K562 (cell line): ENCODE results near the gene C5AR2. TPM values are rescaled to one million over a fixed set of nuclear protein-coding genes. Genes with fewer than 3 reads are reported as not detected.

Source experiments
- ERF ChIP-seq: fragments of 450-650 bp; formaldehyde crosslinking; IDR thresholded peaks from 2 replicates; pipeline ENCODE4 v1.4.0; 2020; ENCODE audit warnings: mild to moderate bottlenecking, mixed read lengths
- HSF4 ChIP-seq: fragments of 250-450 bp; sonication (Bioruptor Pico); IDR thresholded peaks from 2 replicates; pipeline ENCODE4 v2.1.2; 2022; ENCODE audit warnings: mild to moderate bottlenecking, moderate library complexity, borderline replicate concordance
- MAFK ChIP-seq: IDR thresholded peaks from 2 replicates; pipeline ENCODE4 v1.6.1; 2011; ENCODE audit warnings: low read length, improper control_type of control experiment
- MEIS2 ChIP-seq: fragments of 450-650 bp; IDR thresholded peaks from 2 replicates; pipeline ENCODE4 v1.6.1; 2014; ENCODE audit warnings: mild to moderate bottlenecking; ENCODE audit not compliant: partially characterized antibody
- NCOA2 ChIP-seq, 2 experiments: fragments of 450-650 bp; IDR thresholded peaks; 2 replicates each; pipeline ENCODE4 v1.6.1; 2018; ENCODE audit warnings: mild to moderate bottlenecking in 2 of 2, moderate library complexity in 1 of 2; ENCODE audit not compliant: partially characterized antibody in 2 of 2
- SP1 ChIP-seq: sonication (generic); formaldehyde crosslinking; IDR thresholded peaks from 2 replicates; pipeline ENCODE4 v1.8.1; 2022; ENCODE audit warnings: mild to moderate bottlenecking, missing genetic modification reagents
- polyA plus RNA-seq, 8 experiments: library from polyadenylated mRNA; depleted of rRNA in 4 of 8; stranded (reverse) in 5 of 8; unstranded in 3 of 8; fragments of >200 nt; fragmentation: Nextera tagmentation in 2 of 8; fragmentation: Illumina TruSeq in 1 of 8; extraction: Ambion mirVana in 2 of 8; extraction: Trizol in 1 of 8; gene quantifications; 2 replicates each; pipeline versions ENCODE4 v1.2.1 to v1.2.3, GENCODE V29; 2011 to 2014; ENCODE audit warnings: inconsistent platforms in 1 of 8, missing spikeins in 1 of 8
- total RNA-seq, 7 experiments: library from RNA; depleted of rRNA in 6 of 7; stranded (reverse); fragments of >200 nt in 6 of 7; fragmentation: Illumina TruSeq in 2 of 7; extraction: Trizol in 2 of 7; gene quantifications; 2 replicates each; pipeline versions ENCODE4 v1.2.1 to v1.2.3, GENCODE V29; 2011 to 2021; ENCODE audit warnings: low replicate concordance in 1 of 7
- TF ChIP-seq, protein P1 (sequence below), 2 experiments: fragments of 450-650 bp; conservative IDR thresholded peaks; 2 replicates each; pipeline ENCODE4 v1.6.1; 2017; ENCODE audit warnings: mild to moderate bottlenecking in 2 of 2, moderate library complexity in 2 of 2
- TF ChIP-seq, protein P2 (sequence below): fragments of 450-650 bp; IDR thresholded peaks from 2 replicates; pipeline ENCODE4 v1.6.1; 2016; ENCODE audit warnings: antibody characterized with exemption
- TF ChIP-seq, protein P3 (sequence below): fragments of 450-650 bp; formaldehyde crosslinking; IDR thresholded peaks from 2 replicates; pipeline ENCODE4 v1.4.0; 2020; ENCODE audit warnings: mild to moderate bottlenecking, moderate library complexity
- TF ChIP-seq, protein P4 (sequence below): fragments of 450-650 bp; IDR thresholded peaks from 2 replicates; pipeline ENCODE4 v1.6.1; 2018; ENCODE audit not compliant: partially characterized antibody
- TF ChIP-seq, protein P5 (sequence below): fragments of 450-650 bp; IDR thresholded peaks from 2 replicates; pipeline ENCODE4 v1.6.1; 2017; ENCODE audit warnings: mild to moderate bottlenecking, moderate library complexity
- TF ChIP-seq, protein P6 (sequence below): fragments of 250-450 bp; sonication (Bioruptor Pico); IDR thresholded peaks from 2 replicates; pipeline ENCODE4 v1.8.0; 2021; ENCODE audit warnings: borderline replicate concordance, mild to moderate bottlenecking, moderate library complexity; ENCODE audit not compliant: poor library complexity, severe bottlenecking
- TF ChIP-seq, protein P7 (sequence below): IDR thresholded peaks from 2 replicates; pipeline ENCODE4 v1.6.1; 2012; ENCODE audit warnings: low read depth, low read length, improper control_type of control experiment, borderline replicate concordance

C5AR2 gene
- total and polyA plus RNA-seq, 9 of the 15 experiments (the other 6 are each of a cell fraction or from before 2014, with no cell fraction given) = 0.01 to 1.1 (median 0.13) TPM

DNA sequence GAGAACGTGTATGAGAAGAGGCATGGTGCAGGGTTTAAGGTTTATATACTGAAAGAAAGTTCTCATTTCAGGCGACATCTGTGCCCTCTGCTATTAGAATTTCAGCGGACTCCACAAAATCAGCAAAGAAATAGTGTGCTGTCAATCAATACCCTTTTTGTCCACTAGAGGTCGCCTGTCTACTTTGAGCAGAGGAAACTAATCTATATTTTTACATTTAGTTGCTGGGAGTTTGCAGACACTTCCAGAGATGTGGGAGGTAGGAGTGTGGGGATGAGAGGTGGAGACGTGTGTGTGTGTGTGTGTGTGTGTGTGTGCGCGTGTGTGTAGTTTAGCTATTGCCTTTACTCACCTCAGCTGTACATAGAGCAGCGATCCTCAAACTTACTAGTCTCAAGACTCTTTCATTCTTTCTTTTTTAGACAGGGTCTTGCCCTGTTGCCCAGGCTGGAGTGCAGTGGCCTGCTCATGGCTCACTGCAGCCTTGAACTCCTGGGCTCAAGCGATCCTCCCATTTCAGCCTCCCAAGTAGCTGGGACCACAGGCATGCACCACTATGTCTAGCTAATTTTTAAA lies 47.6 kb upstream of the C5AR2 start (continued):
- TF ChIP-seq, protein P1, sequence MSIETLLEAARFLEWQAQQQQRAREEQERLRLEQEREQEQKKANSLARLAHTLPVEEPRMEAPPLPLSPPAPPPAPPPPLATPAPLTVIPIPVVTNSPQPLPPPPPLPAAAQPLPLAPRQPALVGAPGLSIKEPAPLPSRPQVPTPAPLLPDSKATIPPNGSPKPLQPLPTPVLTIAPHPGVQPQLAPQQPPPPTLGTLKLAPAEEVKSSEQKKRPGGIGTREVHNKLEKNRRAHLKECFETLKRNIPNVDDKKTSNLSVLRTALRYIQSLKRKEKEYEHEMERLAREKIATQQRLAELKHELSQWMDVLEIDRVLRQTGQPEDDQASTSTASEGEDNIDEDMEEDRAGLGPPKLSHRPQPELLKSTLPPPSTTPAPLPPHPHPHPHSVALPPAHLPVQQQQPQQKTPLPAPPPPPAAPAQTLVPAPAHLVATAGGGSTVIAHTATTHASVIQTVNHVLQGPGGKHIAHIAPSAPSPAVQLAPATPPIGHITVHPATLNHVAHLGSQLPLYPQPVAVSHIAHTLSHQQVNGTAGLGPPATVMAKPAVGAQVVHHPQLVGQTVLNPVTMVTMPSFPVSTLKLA (conservative IDR thresholded peaks at IDR 0.05) = no peak
- TF ChIP-seq, protein P2, sequence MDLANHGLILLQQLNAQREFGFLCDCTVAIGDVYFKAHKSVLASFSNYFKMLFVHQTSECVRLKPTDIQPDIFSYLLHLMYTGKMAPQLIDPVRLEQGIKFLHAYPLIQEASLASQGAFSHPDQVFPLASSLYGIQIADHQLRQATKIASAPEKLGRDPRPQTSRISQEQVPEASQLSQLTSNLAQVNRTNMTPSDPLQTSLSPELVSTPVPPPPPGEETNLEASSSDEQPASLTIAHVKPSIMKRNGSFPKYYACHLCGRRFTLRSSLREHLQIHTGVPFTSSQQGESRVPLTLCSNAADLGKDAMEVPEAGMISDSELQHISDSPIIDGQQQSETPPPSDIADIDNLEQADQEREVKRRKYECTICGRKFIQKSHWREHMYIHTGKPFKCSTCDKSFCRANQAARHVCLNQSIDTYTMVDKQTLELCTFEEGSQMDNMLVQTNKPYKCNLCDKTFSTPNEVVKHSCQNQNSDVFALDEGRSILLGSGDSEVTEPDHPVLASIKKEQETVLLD = no peak
- TF ChIP-seq NCOA2 (IDR thresholded peaks at IDR 0.05; ENCODE audit: partially characterized antibody in 2 of 2) (no peak), MAFK (no peak), SP1 (CRISPR knock-in tag) (no peak), HSF4 (CRISPR knock-in tag) (no peak), MEIS2 (peak; percentile 75), ERF (no peak)
- TF ChIP-seq, protein P3, sequence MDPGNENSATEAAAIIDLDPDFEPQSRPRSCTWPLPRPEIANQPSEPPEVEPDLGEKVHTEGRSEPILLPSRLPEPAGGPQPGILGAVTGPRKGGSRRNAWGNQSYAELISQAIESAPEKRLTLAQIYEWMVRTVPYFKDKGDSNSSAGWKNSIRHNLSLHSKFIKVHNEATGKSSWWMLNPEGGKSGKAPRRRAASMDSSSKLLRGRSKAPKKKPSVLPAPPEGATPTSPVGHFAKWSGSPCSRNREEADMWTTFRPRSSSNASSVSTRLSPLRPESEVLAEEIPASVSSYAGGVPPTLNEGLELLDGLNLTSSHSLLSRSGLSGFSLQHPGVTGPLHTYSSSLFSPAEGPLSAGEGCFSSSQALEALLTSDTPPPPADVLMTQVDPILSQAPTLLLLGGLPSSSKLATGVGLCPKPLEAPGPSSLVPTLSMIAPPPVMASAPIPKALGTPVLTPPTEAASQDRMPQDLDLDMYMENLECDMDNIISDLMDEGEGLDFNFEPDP (CRISPR knock-in tag) = no peak
- TF ChIP-seq, protein P4, sequence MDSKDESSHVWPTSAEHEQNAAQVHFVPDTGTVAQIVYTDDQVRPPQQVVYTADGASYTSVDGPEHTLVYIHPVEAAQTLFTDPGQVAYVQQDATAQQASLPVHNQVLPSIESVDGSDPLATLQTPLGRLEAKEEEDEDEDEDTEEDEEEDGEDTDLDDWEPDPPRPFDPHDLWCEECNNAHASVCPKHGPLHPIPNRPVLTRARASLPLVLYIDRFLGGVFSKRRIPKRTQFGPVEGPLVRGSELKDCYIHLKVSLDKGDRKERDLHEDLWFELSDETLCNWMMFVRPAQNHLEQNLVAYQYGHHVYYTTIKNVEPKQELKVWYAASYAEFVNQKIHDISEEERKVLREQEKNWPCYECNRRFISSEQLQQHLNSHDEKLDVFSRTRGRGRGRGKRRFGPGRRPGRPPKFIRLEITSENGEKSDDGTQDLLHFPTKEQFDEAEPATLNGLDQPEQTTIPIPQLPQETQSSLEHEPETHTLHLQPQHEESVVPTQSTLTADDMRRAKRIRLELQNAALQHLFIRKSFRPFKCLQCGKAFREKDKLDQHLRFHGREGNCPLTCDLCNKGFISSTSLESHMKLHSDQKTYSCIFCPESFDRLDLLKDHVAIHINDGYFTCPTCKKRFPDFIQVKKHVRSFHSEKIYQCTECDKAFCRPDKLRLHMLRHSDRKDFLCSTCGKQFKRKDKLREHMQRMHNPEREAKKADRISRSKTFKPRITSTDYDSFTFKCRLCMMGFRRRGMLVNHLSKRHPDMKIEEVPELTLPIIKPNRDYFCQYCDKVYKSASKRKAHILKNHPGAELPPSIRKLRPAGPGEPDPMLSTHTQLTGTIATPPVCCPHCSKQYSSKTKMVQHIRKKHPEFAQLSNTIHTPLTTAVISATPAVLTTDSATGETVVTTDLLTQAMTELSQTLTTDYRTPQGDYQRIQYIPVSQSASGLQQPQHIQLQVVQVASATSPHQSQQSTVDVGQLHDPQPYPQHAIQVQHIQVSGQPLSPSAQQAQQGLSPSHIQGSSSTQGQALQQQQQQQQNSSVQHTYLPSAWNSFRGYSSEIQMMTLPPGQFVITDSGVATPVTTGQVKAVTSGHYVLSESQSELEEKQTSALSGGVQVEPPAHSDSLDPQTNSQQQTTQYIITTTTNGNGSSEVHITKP = no peak
- TF ChIP-seq, protein P5, sequence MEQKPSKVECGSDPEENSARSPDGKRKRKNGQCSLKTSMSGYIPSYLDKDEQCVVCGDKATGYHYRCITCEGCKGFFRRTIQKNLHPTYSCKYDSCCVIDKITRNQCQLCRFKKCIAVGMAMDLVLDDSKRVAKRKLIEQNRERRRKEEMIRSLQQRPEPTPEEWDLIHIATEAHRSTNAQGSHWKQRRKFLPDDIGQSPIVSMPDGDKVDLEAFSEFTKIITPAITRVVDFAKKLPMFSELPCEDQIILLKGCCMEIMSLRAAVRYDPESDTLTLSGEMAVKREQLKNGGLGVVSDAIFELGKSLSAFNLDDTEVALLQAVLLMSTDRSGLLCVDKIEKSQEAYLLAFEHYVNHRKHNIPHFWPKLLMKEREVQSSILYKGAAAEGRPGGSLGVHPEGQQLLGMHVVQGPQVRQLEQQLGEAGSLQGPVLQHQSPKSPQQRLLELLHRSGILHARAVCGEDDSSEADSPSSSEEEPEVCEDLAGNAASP = no peak
- TF ChIP-seq, protein P6, sequence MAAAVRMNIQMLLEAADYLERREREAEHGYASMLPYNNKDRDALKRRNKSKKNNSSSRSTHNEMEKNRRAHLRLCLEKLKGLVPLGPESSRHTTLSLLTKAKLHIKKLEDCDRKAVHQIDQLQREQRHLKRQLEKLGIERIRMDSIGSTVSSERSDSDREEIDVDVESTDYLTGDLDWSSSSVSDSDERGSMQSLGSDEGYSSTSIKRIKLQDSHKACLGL (CRISPR knock-in tag) = no peak
- TF ChIP-seq, protein P7, sequence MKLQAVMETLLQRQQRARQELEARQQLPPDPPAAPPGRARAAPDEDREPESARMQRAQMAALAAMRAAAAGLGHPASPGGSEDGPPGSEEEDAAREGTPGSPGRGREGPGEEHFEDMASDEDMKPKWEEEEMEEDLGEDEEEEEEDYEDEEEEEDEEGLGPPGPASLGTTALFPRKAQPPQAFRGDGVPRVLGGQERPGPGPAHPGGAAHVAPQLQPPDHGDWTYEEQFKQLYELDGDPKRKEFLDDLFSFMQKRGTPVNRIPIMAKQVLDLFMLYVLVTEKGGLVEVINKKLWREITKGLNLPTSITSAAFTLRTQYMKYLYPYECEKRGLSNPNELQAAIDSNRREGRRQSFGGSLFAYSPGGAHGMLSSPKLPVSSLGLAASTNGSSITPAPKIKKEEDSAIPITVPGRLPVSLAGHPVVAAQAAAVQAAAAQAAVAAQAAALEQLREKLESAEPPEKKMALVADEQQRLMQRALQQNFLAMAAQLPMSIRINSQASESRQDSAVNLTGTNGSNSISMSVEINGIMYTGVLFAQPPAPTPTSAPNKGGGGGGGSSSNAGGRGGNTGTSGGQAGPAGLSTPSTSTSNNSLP = no peak
